Bone marrow (tissue), 2 donors: ENCODE results near the gene DGCR8.

Experiments used
- DNase-seq, 2 donors: peaks; one replicate each; lab custom pipeline; 2025; lab: John Stamatoyannopoulos, UW

Gene DGCR8

DNA sequence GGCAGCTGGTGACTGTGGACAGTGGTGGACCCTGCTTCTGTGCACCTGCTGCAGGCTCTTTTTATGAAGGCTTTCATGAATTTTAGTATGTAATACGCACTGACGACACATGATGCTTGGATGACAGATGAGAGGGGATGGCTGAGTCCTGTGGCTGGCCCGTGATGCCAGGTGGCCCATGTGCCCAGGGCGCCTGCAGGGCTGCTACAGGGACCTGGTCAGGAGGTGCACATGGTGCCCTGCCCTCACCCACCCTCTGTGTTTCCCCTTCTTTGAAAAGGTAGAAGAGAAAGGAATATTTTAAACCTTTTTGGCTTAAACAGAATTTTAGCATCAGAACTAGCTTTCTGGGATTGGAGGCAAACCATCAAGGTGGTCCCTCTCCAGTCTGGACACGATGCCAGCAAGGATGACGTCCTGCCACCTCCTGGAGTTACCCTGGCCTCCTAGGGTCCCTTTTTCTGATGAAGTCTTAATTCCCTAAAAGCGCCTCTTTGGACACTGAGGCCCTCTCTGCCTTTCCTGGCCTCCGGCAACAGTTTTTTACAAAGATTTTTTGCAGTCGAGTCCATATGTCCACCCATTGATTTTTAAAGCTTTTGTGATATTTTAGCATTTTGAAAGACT is 30.4 kb downstream of the DGCR8 start:
- DNase-seq: no peak

DNA sequence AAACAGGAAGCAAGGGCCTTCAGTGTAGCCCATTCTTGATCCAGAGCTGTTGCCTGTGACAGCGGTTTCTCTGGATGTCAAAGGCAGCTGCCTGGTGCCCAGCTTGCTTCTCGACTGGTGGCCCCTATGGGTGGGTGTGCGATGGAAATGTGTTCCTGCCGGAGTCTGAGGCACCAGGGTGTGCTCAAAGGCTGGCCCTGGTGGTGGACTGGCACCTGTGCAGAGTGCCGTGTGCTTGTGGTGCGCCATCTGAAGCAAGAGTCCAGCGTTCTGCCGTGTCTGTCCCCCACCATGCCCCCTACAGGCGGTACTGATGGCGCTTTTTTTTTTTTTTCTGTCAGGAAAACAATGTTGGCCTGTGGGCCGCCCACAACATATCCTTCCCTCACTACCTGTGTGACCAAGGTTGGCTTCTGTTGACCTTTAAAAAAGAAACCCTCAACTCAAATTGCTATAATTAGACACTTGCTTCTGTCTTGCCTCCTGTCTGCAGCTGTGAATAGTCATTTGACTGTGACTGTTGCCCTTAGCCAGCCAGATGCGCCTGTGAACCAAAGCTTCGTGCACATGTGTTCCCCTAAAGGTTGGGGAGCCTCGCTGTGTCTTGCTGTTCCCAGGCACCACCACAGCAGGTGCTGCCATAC is 31.1 kb downstream of the DGCR8 start:
- DNase-seq: no peak

DNA sequence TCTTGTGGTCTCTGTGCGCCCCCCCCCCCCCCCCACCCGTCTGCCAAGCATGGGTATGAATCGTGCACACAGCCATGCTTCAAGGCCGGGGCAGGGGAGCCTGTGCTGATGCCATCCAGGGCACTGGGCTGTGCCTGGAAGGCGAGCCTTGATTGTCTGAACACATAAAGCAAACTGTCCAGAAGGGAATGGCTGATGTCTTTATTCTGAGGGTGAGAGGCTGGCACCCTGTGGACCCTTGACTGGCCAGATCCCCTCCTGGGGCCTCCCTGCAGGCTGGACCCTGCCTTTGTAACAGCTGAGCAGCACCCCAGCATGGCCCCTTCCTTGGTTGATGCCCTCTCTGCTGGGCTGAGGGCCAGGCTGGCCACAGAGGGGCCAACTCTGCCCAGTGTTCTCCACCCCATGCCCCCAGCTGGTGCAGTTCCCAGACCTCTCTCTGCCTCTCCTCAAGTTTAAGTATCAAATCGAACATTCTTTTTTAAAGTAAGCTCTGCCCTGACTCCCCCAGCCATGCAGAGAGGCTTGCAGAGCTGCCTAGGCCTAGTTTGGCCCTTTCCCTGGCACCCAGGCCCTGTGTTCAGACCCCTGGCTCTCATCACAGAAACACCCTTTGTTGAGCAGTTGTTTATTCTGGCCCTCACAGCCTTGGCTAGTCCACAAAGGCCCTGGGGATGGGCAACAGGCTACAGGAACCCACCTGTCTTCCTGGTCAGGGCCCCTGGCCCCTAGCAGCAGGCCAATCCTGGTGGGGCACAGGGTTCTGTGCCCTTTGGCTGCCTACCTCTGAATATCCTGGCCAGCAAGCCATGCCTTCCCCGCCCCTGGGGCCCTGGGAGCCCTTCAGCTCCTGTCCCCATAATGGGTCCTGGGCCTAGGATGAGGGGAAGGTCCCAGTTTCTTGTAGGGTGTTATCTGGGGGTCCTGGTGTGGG is 31.9 kb downstream of the DGCR8 start:
- no peak for DNase-seq

DNA sequence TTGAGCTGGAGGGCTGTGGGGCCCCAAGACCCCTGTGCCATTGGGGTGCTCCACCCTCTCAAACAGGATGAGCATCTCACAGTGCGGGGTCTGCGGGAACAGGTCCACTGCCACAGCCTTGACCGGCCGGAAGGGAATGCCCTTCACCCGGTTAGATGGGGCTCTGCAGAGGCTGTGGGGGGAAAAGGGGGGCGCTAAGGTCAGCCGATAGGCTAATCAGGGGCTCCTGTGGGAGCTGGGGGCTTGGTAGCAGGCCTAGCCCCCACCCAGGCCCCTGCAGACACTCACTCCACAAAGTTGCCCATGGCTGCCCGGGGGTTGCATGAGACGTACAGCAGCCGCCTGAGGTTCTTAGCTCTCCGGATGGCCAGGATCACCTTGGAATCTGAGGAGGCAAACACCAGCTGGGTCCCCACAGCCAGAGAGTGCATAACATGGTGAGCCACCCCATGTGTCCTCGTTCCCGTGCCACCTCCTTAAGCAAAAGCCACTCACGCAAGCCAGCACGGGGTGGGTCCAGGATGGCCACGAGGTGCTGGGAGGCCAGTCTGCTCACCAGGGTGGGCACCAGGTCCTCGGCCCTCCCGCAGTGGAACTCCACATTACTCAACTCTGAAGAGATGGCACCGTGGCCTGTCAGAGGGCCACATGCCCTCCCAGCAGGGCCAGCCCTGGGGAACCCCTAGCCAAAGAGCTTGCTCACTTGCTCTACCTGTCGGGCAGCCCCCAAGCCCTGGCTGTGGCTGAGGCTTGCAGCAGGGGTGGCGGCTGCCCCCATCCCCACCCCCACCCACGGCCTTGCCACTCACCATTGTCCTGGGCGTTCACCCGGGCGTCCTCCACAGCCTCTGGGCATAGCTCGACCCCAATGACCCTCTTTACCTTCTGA is 32.8 kb downstream of the DGCR8 start:
- DNase-seq: no peak

DNA sequence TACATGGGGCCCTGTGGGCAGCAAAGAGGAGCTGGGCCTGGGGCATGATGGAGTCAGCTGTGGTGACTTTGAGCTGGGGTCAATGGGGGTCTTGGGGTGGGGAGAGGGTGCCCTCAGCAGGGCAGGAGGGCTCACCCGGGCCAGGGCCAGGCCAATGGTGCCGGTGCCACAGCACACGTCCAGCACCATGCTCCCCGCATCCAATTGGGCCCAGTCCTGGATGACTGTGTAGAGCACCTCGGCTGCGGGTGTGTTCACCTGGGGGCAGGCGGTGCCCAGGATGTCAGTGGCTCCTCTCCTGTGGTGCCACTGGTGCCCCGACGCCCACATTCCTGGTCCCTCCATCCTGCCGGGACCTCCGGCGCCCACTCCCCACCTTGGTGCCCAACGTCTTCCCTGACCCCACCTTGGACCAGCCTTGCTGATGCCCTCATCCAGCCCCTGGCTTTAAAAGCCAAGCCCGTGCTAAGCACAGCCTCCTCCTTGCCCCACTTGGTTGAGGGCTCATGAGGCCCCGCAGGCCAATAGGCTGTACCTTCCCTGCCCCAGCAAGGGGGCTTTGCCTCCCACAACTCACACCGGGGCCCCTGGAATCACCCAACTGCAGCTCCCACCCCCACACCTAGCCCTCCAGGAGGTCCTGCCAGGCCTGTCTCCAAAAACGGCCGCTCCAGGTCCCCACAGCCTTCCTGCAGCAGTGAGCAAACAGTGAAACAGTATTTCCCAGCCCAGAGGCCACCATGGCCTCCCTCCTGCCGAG is 33.7 kb downstream of the DGCR8 start:
- DNase-seq: no peak

DNA sequence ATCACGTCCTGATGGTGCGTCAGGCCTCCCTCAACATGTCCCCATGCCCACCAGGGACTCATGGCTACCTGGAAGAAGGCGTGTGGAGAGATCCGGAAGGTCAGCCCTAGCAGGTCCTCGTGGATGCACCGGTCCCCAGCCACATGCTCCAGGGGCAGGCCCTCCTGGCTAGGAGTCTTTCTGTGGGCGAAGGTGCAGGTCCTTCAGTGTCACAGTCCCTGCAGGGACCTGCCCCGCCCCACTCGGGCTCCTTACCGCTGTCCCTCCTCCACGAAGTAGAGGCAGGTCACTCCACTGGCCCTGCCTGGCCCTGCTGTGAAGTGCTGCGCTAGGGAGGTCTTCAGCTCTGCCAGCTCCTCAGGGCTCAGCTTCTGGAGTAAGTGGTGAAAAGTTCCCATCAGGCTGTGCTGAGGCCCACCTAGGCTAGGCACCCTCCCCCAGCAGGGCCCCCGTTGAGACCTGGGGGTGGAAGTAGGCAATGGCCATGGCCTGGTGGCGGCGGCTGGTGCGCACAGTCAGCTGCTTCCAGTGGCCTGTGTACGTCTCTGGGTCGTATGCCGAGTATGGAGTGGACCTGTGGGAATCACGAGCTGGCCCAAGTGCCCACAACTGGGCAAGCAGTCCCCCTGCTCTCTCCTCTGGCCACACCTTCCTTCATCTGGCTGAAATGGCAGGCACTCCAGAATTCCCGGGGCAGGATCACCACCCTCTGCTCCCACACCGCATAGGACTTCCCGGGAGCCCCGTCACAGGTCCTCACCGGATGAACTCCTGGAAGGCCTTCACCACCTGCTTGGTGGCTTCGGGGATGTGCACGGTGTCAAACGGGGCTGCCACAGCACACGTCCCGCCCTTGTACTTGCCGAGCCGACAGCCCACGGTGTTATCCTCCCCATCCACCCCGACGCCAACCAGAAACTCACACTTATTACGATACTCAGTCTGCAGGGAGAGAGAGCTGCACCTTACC is 34.8 kb downstream of the DGCR8 start:
- DNase-seq: no peak

DNA sequence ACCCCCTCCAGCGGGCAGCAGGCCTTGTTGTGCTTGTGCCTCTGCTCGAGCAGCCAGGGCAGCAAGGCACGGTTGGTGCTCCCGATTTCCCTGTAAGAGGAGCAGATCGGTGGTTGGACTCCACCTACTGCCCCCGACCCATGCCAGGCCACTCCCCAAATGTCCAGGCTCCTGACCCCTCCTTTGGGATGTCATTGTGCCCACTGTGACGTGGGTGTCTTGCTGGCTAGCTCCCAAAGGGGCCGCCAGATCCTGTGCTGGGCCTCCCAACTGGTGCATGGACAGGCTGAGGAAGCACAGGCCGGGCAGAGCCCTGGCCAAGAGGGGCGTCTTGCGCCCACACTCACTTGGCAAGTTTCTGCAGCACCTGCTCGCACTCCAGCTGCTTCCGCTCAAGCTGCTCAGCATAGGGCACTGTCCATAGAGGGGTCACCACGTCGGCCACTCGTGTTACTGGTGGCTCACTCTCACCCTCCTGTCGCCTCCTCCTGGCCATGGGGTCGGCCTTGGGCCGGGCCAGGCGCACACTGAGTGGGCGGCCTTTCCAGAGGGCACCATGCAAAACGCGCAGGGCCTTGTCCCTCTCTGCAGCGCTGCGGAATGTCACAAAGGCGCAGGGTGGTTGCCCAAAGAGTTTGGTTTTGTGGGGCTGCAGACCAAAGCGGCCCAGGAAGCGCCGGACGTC is 35.8 kb downstream of the DGCR8 start, which contains the start of gene RANBP1:
TSS of gene RANBP1 (plus strand) at position 414 of the 685 bp plus-strand sequence. CDS start at position 495, 81 bp downstream.
- no peak for DNase-seq

DNA sequence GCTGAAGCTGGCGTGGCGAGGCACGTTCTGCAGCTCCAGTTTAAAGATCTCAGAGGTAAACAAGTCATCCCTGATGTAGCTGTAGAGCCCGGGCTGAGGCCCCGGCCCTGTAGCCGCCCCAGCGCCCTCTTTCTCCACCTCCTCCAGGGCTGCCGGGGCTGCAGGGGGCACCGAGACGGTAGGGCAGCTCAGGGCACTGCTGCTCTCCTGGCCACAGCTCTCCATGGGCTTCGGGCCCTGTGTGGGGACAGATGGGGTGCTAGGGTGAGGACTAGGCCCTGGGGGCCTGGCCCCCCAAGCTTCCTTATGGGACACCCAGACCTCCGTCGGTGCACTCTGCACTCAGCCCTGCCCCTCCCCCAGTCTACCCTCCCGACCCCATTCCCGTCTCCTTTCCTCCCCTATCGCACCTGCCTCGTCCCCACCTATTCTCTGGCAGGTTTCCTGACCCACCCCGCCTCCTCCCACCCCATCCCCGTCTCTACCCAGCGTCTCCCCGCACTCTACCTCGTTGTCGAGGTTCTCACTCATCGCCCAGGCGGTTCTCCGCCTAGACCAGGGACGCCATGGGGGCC is 36.4 kb downstream of the DGCR8 start:
- DNase-seq: no peak

DNA sequence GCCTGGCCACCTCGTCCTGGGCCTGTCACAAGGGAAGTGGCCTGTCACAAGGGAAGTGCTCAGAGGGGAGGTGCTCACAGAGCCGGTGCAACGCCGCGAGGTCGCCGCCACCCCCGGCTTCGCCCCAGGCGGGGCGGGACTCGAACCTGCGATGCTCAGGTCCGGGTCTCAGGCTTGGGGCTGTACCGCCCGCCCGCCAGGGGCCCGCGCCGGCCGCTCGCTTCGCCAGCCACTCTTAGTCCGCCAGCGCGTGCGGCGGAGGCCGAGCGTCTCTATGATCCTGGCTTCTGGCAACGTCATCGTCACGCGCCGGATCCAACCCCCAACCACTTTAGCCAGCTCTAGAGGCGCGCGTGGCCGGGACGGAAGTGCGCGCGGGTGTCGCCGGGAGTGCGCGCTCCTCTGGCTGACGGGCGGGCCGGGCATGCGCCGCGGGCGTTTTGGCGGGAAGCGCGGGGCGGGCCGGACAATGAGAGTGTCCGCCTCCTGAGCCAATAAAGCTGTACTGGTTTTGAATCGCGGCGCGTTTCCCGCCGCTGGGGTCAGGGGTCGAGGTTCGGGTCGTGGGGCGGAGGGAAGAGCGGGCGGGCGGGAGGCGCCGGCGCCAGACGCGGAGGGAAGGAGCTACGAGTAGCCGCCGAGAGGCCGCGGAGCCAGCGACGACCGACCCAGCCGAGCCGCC is 37.1 kb downstream of the DGCR8 start, which contains the start of gene TRMT2A:
TSS of gene TRMT2A (minus strand) at position 276 of the 682 bp plus-strand sequence. CDS start 320 bp downstream, outside the sequence.
- peak; percentile 92 to 95 for DNase-seq

DNA sequence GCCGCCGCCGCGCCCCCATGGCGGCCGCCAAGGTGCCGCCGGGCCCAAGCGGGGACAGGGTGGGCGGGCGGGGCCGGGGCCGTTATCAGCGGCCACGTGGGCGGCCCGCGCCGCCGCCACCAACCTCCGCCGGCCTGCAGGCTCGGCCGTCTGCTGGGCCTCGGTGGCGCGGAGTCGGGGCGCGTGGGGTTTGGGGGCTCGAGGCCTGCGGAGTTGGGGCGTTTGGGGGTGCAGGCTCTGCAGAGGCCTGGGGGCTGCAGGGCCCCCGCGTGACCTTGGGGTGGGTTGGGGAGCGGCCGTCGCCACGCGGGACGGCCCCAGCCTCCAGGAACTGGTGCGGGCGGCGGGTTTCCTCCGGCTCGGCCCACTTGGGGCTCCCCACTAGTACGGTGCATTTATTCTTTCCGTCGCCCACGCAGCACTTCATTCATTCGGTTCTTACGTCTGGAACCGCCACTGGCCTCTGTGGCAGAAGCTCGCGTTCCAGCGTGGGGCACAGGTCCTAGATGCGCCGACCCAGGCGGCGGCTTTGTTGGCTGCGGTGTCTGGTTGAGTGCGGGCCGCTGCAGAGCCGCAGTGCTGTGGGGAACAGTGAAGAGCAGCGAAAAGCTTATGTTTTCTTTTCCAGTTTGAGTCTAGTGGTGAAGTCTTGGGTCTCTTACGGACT is 37.7 kb downstream of the DGCR8 start:
- DNase-seq: no peak

DNA sequence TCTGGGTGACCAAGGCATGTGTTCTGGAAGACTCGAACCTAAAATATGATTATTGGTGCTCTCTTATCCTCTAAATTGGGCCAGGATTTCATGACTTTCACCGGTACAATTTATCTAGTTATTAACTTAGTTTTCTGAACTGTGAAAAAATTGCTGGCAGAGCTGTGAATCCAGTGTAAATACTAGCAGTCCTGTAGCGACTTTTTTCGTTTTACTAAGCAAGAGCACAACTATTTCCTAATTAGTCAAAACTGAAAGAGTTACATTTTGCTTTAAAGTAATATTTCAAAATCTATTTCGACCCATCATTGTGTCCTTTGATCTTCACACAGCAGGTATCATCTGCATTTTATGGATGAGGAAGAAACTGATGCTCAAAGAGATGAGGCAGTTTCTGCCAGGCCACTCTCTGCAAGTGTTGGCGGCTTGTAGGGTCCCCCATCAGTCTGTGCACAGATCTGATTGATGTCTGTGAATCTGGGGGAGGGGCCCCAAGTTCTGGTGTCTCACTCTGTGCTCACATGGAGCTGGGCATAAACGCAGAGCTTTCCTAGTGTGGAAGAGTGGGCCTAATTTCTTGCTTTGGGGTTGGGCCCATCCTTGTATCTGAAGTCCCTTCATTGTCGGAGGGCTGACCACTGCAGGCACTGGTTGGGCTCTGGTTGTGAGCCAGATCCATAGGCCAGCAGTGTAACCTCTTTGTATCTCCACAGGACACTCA is 38.4 kb downstream of the DGCR8 start:
- no peak for DNase-seq

DNA sequence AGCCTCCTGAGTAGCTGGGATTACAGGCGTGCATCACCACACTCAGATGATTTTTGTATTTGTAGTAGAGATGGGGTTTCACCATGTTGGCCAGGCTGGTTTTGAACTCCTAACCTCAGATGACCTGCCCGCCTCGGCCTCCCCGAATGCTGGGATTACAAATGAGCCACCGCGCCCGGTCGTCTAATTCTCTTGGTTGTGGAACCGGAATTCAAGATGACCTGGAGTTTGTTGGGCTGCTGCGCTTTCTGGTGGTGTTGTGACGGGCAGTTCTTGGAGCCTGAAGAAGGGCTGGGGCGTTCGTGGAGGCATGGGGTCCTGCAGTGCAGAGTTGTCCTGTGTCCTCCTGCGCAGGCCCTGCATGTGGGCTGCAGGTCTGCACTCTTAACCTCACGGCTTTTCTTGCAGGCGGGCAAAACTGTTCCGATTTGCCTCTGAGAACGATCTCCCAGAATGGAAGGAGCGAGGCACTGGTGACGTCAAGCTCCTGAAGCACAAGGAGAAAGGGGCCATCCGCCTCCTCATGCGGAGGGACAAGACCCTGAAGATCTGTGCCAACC is 41.9 kb downstream of the DGCR8 start:
- no peak for DNase-seq

DNA sequence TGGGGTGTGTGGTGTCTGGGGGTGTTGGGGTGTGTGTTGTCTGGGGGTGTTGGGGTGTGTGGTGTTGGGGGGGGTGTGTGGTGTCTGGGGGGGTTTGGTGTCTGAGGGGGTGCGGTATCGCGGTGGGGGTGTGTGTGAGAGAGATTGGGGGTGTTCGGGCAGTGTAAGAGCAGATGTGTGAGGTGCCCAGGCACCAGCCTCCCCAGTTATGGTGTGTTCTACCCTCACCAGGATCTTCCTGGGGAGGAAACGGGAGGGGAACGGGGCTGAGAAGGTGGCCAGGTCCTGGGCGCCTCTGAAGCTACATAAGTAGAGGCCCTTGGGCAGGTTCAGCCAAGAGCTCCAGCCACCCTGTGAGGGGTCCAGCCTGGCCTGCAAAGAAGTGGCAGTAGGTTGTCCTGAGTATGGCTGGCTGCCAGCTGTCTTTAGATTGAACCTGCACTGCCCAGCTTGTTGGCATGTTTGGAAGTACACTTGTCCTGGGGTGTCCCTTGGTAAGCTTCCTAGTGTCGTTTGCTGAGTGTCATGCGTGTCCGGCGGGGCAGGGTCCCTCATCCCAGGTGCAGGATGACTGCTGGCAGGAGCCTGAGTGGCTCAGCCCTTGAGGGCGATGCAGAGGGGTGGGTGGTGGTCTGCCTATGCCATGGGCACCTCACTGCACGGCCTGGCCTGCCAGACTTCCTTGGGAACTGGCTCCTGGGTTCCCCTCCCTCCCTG is 43.5 kb downstream of the DGCR8 start:
- no peak for DNase-seq

DNA sequence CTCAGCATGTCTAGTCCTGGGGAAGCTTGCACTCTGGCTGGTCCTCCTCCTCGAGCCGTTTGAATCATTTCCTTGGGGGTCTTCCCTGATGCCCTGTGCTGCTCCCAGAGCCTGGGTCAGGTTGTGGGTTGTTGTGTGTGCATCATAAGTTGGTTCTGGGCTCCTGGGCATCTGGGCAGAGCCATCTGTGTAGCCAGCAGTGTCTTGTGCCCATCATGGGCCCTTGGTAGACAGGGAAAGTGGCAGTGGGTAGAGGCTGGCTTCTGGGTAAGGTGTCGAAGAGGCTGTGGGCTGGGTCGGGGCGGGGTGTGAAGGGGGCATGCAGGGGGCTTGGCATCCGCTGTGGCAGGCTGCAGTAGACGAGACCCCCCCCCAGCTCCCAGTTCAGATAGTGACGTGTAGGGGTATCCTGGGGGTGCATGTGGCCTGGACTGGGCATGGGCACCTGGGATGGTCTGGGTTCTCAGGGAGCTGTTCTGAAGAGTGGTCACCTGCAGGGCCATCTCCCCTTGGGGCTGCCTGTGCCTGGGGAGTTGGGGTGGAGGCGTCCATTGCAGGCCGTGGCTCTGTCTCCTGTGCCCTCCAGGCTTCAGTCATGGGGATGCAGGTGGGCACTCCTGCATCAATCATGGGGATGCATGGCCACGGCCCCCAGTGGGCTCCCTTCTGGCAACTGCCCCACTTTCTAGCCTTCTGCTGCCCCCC is 44.2 kb downstream of the DGCR8 start:
- no peak for DNase-seq
